WI38 (cell line): ENCODE measurements around the gene RIN3.

Experiments used
- H3K4me3 ChIP-seq: 2 replicates; pipeline ENCODE4 v1.5.1; 2011; ENCODE audit warnings: low read depth, mild to moderate bottlenecking, control low read depth, low read length
- CTCF ChIP-seq: IDR thresholded peaks from 2 replicates; pipeline ENCODE4 v1.5.1; 2012; ENCODE audit warnings: low read depth, mild to moderate bottlenecking, control low read depth, low read length

Gene RIN3, protein sequence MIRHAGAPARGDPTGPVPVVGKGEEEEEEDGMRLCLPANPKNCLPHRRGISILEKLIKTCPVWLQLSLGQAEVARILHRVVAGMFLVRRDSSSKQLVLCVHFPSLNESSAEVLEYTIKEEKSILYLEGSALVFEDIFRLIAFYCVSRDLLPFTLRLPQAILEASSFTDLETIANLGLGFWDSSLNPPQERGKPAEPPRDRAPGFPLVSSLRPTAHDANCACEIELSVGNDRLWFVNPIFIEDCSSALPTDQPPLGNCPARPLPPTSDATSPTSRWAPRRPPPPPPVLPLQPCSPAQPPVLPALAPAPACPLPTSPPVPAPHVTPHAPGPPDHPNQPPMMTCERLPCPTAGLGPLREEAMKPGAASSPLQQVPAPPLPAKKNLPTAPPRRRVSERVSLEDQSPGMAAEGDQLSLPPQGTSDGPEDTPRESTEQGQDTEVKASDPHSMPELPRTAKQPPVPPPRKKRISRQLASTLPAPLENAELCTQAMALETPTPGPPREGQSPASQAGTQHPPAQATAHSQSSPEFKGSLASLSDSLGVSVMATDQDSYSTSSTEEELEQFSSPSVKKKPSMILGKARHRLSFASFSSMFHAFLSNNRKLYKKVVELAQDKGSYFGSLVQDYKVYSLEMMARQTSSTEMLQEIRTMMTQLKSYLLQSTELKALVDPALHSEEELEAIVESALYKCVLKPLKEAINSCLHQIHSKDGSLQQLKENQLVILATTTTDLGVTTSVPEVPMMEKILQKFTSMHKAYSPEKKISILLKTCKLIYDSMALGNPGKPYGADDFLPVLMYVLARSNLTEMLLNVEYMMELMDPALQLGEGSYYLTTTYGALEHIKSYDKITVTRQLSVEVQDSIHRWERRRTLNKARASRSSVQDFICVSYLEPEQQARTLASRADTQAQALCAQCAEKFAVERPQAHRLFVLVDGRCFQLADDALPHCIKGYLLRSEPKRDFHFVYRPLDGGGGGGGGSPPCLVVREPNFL

DNA sequence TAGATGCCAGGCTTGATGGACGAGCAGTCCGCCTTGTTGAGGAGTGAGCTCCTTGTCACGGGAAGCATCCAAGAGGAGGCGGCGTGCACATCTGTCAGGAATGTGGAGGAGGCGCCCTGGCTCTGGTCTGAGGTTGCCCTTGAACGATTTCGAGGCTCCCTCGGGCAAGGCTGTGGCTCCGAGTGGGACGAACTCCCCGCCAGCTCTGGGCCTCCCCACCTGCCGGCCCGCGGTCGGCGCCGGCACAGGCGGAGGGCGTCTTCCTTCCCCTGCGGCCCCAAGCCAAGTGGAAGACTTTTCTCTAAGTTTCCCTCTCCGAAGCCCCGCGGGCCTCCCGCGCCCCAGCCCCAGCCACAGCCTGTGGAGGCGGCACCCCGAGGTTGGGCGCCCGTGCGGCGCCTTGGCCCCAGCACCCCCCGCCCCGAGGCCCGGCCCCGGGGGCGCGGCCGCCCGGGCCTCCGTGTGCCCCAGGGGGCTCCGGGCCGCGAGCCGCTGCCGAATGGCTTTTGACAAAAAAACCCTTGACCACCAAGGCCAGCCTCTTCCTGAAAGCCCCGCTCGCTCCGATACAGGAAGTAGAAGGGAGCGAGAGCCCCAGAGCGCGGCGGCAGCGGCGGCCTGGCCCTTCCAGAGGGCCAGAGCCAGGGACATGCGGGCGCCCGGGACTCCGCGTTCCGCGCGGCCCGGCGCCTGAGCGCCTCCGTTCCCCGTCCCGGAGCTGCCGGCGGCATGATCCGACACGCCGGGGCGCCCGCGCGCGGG lies at the start of gene RIN3:
TSS of gene RIN3 (plus strand) at position 578 of the 762 bp plus-strand sequence. CDS start at position 730, 152 bp downstream.
- peak within 1 kb of the TSS; percentile 74 for H3K4me3 ChIP-seq
- TF ChIP-seq CTCF: no peak

GRCh38 chr14:92464156-92464555 lies 49.4 kb upstream of the RIN3 start:
- H3K4me3 ChIP-seq: no peak overlapping the region
- TF ChIP-seq CTCF: no peak

DNA sequence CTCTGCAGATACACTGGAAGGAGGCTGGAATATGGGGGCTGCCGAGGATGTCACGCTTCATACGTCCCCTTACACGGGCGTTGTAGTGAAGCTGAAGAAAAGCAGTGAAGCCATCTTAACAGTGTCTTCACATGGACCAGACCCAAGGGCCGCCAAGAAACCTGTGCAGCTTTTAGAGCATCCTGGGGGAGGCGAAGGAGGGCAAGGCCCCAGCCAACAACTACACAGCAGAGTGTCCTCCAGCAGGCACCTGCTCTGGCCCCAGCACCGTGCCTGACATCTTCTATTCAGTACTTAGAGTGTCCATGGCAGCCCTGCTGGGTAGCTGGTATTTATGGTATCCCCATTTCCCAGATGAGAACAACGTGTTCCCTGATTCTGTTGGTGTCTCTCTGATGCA lies 48.9 kb upstream of the RIN3 start:
- no peak overlapping the region for H3K4me3 ChIP-seq
- TF ChIP-seq CTCF: no peak

GRCh38 chr14:92465353-92466055 lies 48.1 kb upstream of the RIN3 start:
- TF ChIP-seq CTCF: no peak
- H3K4me3 ChIP-seq: no peak overlapping the region

DNA sequence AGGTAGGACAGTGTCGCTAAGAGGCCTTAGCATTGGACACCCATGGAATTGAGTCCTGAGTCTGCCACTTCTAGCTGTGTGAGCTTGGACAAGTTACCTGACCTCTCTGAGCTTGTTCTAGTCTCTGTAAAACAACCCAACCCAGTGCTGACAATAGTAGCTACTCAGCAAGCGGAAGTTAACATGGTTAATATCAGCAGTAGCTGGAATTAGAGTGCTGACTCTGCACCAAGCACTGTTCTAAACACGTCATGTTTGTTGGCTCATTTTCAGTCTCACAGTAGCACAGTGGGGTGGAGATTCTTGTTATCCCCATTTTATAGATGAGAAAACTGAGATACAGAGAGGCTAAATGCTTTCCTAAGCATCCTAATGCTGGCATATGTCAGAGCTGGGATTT lies 47.5 kb upstream of the RIN3 start:
- H3K4me3 ChIP-seq: no peak overlapping the region
- no peak for TF ChIP-seq CTCF

DNA sequence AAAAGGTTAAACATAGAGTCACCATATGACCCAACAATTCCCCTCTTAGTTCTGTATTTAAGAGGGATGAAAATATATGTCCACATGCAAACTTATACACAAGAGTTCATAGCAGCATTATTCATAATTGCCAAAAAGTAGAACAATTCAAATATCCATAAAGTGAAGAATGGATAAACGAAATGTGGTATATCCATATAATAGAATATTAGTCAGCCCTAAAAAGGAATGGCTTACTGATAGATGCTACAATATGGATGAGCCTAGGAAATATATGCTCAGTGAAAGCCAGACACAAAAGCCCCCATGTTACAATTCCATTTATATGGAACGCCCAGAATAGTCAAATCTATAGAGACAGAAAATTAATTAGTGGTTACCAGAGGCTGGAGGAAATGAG lies 44.1 kb upstream of the RIN3 start:
- H3K4me3 ChIP-seq: no peak overlapping the region
- TF ChIP-seq CTCF: no peak
